ENCODE measurements around the gene EXO1. TPM values are rescaled to one million over a fixed set of nuclear protein-coding genes. Genes with fewer than 3 reads are reported as not detected.

Gene EXO1
- total RNA-seq (2021), result 37.7 and 46.6 TPM in 2 replicates
- Bru-seq, nascent RNA, result percentile 86 among the genes with signal in this experiment
- percentile 75 among the genes with signal in this experiment for BruChase-seq, experiment 1, labeled RNA remaining after a 2-hour chase
- BruChase-seq, experiment 2, labeled RNA remaining after a 6-hour chase, result percentile 74 among the genes with signal in this experiment
- long read RNA-seq, transcript EXO1-201 (14 exons, 3,192 nt), result major isoform, 5 of 84 reads
- long read RNA-seq, partial matches to known transcripts, result 11 of 84 reads
- long read RNA-seq, other reads (novel, unspliced or antisense), result 67 of 84 reads

GRCh38 chr1:241847796-241848685, at the start of gene EXO1:
TSS of gene EXO1 (plus strand) at chr1:241848204. CDS start at chr1:241850426, 2,222 bp downstream.
- POLR2A ChIA-PET (ENCODE audit: low non-redundant PET), result no interaction called here
- CTCF ChIA-PET, result no interaction called here
- no TSS peak for BruUV-seq (replicated peaks)
- no peaks in the 10 kb centered on the region for H3K4me1 ChIP-seq (ENCODE audit: insufficient read depth, low read length, poor library complexity, severe bottlenecking)
- H3K27me3 ChIP-seq (replicated peaks; ENCODE audit: insufficient read depth, low read depth, low read length, poor library complexity), result no peaks in the 10 kb centered on the region
- peak within 1 kb of the TSS; percentile 93 for H3K27ac ChIP-seq (ENCODE audit: low read depth, low read length, poor library complexity, severe bottlenecking)
- peak within 1 kb of the TSS; percentile 75 for H3K4me3 ChIP-seq (ENCODE audit: low read depth, low read length, poor library complexity, severe bottlenecking)
- peak; percentile 91 for DNase-seq (ENCODE audit: low spot score)
- no peaks in the 10 kb centered on the region for H3K9me3 ChIP-seq (ENCODE audit: low read depth, low read length, poor library complexity, severe bottlenecking)
- TF ChIP-seq EZH2 (IDR thresholded peaks at IDR 0.05; ENCODE audit: borderline replicate concordance, low read depth, low read length, poor library complexity, severe bottlenecking) (no peak), CTCF (conservative IDR thresholded peaks at IDR 0.05; ENCODE audit: low read depth, low read length) (peak; percentile 47)
- intact Hi-C loops (cut with micrococcal nuclease; ENCODE audit: unreplicated experiment), result loop anchor here (5.0 kb wide), 1 partner anchor 316 kb away; the partner anchor contains the start of gene KMO
- H3K36me3 ChIP-seq (ENCODE audit: insufficient read depth, low read length, poor library complexity, severe bottlenecking), result peaks cover 15% of the 10 kb centered on the region

GRCh38 chr1:241799416-241799815, 48.6 kb upstream of the EXO1 start:
- intact Hi-C loops (cut with micrococcal nuclease; ENCODE audit: unreplicated experiment), result no loop called here
- H3K4me3 ChIP-seq (ENCODE audit: low read depth, low read length, poor library complexity, severe bottlenecking), result no peak overlapping the region
- ChIA-PET POLR2A (ENCODE audit: low non-redundant PET) (no interaction called here), CTCF (no interaction called here)
- DNase-seq (ENCODE audit: low spot score), result no peak
- no peaks in the 10 kb centered on the region for H3K4me1 ChIP-seq (ENCODE audit: insufficient read depth, low read length, poor library complexity, severe bottlenecking)
- TF ChIP-seq CTCF (conservative IDR thresholded peaks at IDR 0.05; ENCODE audit: low read depth, low read length) (no peak), EZH2 (IDR thresholded peaks at IDR 0.05; ENCODE audit: borderline replicate concordance, low read depth, low read length, poor library complexity, severe bottlenecking) (no peak)
- BruUV-seq (replicated peaks), result no TSS peak
- no peak overlapping the region for H3K27ac ChIP-seq (ENCODE audit: low read depth, low read length, poor library complexity, severe bottlenecking)
- no peaks in the 10 kb centered on the region for H3K27me3 ChIP-seq (replicated peaks; ENCODE audit: insufficient read depth, low read depth, low read length, poor library complexity)
- H3K36me3 ChIP-seq (ENCODE audit: insufficient read depth, low read length, poor library complexity, severe bottlenecking), result no peaks in the 10 kb centered on the region
- no peaks in the 10 kb centered on the region for H3K9me3 ChIP-seq (ENCODE audit: low read depth, low read length, poor library complexity, severe bottlenecking)

GRCh38 chr1:241800640-241801039, 47.4 kb upstream of the EXO1 start:
- ChIA-PET POLR2A (ENCODE audit: low non-redundant PET) (no interaction called here), CTCF (no interaction called here)
- intact Hi-C loops (cut with micrococcal nuclease; ENCODE audit: unreplicated experiment), result no loop called here
- no peaks in the 10 kb centered on the region for H3K4me1 ChIP-seq (ENCODE audit: insufficient read depth, low read length, poor library complexity, severe bottlenecking)
- H3K9me3 ChIP-seq (ENCODE audit: low read depth, low read length, poor library complexity, severe bottlenecking), result no peaks in the 10 kb centered on the region
- TF ChIP-seq EZH2 (IDR thresholded peaks at IDR 0.05; ENCODE audit: borderline replicate concordance, low read depth, low read length, poor library complexity, severe bottlenecking), result no peak
- TF ChIP-seq CTCF (conservative IDR thresholded peaks at IDR 0.05; ENCODE audit: low read depth, low read length), result no peak
- no peaks in the 10 kb centered on the region for H3K36me3 ChIP-seq (ENCODE audit: insufficient read depth, low read length, poor library complexity, severe bottlenecking)
- H3K4me3 ChIP-seq (ENCODE audit: low read depth, low read length, poor library complexity, severe bottlenecking), result no peak overlapping the region
- DNase-seq (ENCODE audit: low spot score), result no peak
- BruUV-seq (replicated peaks), result no TSS peak
- no peaks in the 10 kb centered on the region for H3K27me3 ChIP-seq (replicated peaks; ENCODE audit: insufficient read depth, low read depth, low read length, poor library complexity)
- H3K27ac ChIP-seq (ENCODE audit: low read depth, low read length, poor library complexity, severe bottlenecking), result no peak overlapping the region
